NCI-H2107 treated with DMSO at 0.1 percent for 48 hours (cell line): ENCODE data around the gene BORCS5.
A peak's percentile ranks its signal among the peaks of the same experiment; 100 is the strongest.
"Not testable (repeated sequence)": the region's sequence is repeated elsewhere in the genome, so short reads cannot be mapped to it uniquely, and the experiment has no call there.

Source experiments
- DNase-seq: peaks from one replicate; lab custom pipeline; 2025; ENCODE audit not compliant: unreplicated experiment; lab: John Stamatoyannopoulos, UW

BORCS5 gene

GRCh38 chr12:12356896-12357718, at the start of gene BORCS5:
TSS of gene BORCS5 (plus strand) at chr12:12357078. CDS start at chr12:12357452, 374 bp downstream.
- DNase-seq = peak; percentile 93

GRCh38 chr12:12310695-12311094, 46.2 kb upstream of the BORCS5 start:
- not testable (repeated sequence) for DNase-seq

GRCh38 chr12:12315838-12316237, 41.0 kb upstream of the BORCS5 start:
- DNase-seq = no peak

- peak; percentile 37 for DNase-seq
Observed at GRCh38 chr12:12319451-12320183, 37.3 kb upstream of the BORCS5 start.

GRCh38 chr12:12323118-12323517, 33.8 kb upstream of the BORCS5 start:
- no peak for DNase-seq

GRCh38 chr12:12323591-12323990, 33.3 kb upstream of the BORCS5 start:
- no peak for DNase-seq

- DNase-seq = no peak
Observed at GRCh38 chr12:12326262-12326661, 30.6 kb upstream of the BORCS5 start.

- peak; percentile 81 for DNase-seq
Observed at GRCh38 chr12:12327802-12328201, 29.1 kb upstream of the BORCS5 start.

- no peak for DNase-seq
Observed at GRCh38 chr12:12331244-12331771, 25.6 kb upstream of the BORCS5 start.

- no peak for DNase-seq
Observed at GRCh38 chr12:12331896-12332295, 25.0 kb upstream of the BORCS5 start.

GRCh38 chr12:12333407-12334366, 23.2 kb upstream of the BORCS5 start:
- DNase-seq = peak; percentile 98

GRCh38 chr12:12334367-12335040, 22.4 kb upstream of the BORCS5 start:
- peak; percentile 47 for DNase-seq

GRCh38 chr12:12336049-12336411, 20.8 kb upstream of the BORCS5 start:
- no peak for DNase-seq

GRCh38 chr12:12336511-12336910, 20.4 kb upstream of the BORCS5 start:
- DNase-seq = no peak

GRCh38 chr12:12338527-12339168, 18.2 kb upstream of the BORCS5 start:
- DNase-seq = no peak

GRCh38 chr12:12349711-12350665, 6.9 kb upstream of the BORCS5 start, which contains the start of gene MANSC1:
TSS of gene MANSC1 (minus strand) at chr12:12350242. CDS start at chr12:12343314, 6,928 bp downstream.
- no peak for DNase-seq

GRCh38 chr12:12350868-12351463, 5.9 kb upstream of the BORCS5 start:
- no peak for DNase-seq
